ENCODE results near the gene PLEKHG2. TPM values are rescaled to one million over a fixed set of nuclear protein-coding genes. Genes with fewer than 3 reads are reported as not detected.

Gene PLEKHG2
- total RNA-seq, 2 donors from 2014 or later, result 76.0 to 112 TPM

GRCh38 chr19:39416152-39417120 is 4.0 kb downstream of the PLEKHG2 start:
- Histone ChIP-seq H3K4me3 (no peak overlapping the region), H3K4me1 (ENCODE audit: control insufficient read depth in 1 of 2, low read depth in 2 of 2) (peaks cover 19 to 35% of the 10 kb centered on the region in 2 donors), H3K27me3 (replicated peaks; ENCODE audit: insufficient read depth) (no peaks in the 10 kb centered on the region), H3K27ac (peak overlapping the region; percentile 35 to 40), H3K9me3 (no peaks in the 10 kb centered on the region), H3K36me3 (peaks cover 48% of the 10 kb centered on the region)
- no peak for ATAC-seq (ENCODE audit: insufficient number of reproducible peaks, low FRiP score, low read depth)
- DNase-seq (ENCODE audit: low spot score), result no peak
- no peak for TF ChIP-seq CTCF (IDR thresholded peaks at IDR 0.05)

GRCh38 chr19:39417463-39418181 is 5.2 kb downstream of the PLEKHG2 start:
- ATAC-seq (ENCODE audit: insufficient number of reproducible peaks, low FRiP score, low read depth), result no peak
- H3K9me3 ChIP-seq, result no peaks in the 10 kb centered on the region
- H3K27me3 ChIP-seq (replicated peaks; ENCODE audit: insufficient read depth), result no peaks in the 10 kb centered on the region
- DNase-seq (ENCODE audit: low spot score), result no peak
- no peak overlapping the region for H3K4me3 ChIP-seq
- no peak for TF ChIP-seq CTCF (IDR thresholded peaks at IDR 0.05)
- H3K36me3 ChIP-seq, result peaks cover 59% of the 10 kb centered on the region
- peaks cover 19 to 33% of the 10 kb centered on the region in 2 donors for H3K4me1 ChIP-seq (ENCODE audit: control insufficient read depth in 1 of 2, low read depth in 2 of 2)
- H3K27ac ChIP-seq, result peak overlapping the region in 1 of 2 donors; percentile 50

DNA sequence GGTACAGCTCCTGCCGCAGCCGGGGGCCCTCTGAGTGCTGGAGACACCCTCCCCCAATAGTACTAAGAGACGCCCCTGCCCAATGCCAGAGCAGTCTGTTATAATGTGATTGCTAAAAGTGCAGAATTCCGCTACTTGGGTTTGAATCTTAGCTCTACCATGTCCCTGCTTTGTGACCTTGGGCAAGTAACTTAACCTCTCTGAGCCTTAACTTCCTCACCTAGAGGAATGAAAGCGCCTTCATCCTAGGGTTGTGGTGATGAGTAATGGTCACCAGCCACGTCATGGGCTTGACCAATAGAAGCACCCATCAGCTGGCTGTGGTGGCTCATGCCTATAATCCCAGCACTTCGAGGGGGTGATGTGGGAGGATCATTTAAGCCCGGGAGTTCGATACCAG is 6.5 kb downstream of the PLEKHG2 start:
- ATAC-seq (ENCODE audit: insufficient number of reproducible peaks, low FRiP score, low read depth), result no peak
- no peak for TF ChIP-seq CTCF (IDR thresholded peaks at IDR 0.05)
- no peak overlapping the region for H3K4me3 ChIP-seq
- no peaks in the 10 kb centered on the region for H3K27me3 ChIP-seq (replicated peaks; ENCODE audit: insufficient read depth)
- H3K4me1 ChIP-seq (ENCODE audit: control insufficient read depth in 1 of 2, low read depth in 2 of 2), result peaks cover 18 to 30% of the 10 kb centered on the region in 2 donors
- no peak for DNase-seq (ENCODE audit: low spot score)
- no peaks in the 10 kb centered on the region for H3K9me3 ChIP-seq
- peaks cover 69% of the 10 kb centered on the region for H3K36me3 ChIP-seq
- H3K27ac ChIP-seq, result no peak overlapping the region

- no peak for DNase-seq (ENCODE audit: low spot score)
- TF ChIP-seq CTCF (IDR thresholded peaks at IDR 0.05), result no peak
- Histone ChIP-seq H3K4me3 (no peak overlapping the region), H3K9me3 (no peaks in the 10 kb centered on the region), H3K36me3 (peaks cover 69% of the 10 kb centered on the region), H3K4me1 (ENCODE audit: control insufficient read depth in 1 of 2, low read depth in 2 of 2) (peaks cover 3 to 12% of the 10 kb centered on the region in 2 donors), H3K27ac (no peak overlapping the region), H3K27me3 (replicated peaks; ENCODE audit: insufficient read depth) (no peaks in the 10 kb centered on the region)
- ATAC-seq (ENCODE audit: insufficient number of reproducible peaks, low FRiP score, low read depth), result no peak
Observed at GRCh38 chr19:39420769-39421168, 8.3 kb downstream of the PLEKHG2 start.

- Histone ChIP-seq H3K4me3 (no peak overlapping the region), H3K4me1 (ENCODE audit: control insufficient read depth in 1 of 2, low read depth in 2 of 2) (no peaks in the 10 kb centered on the region), H3K9me3 (no peaks in the 10 kb centered on the region), H3K27ac (no peak overlapping the region), H3K36me3 (peaks cover 58% of the 10 kb centered on the region), H3K27me3 (replicated peaks; ENCODE audit: insufficient read depth) (no peaks in the 10 kb centered on the region)
- ATAC-seq (ENCODE audit: insufficient number of reproducible peaks, low FRiP score, low read depth), result no peak
- no peak for TF ChIP-seq CTCF (IDR thresholded peaks at IDR 0.05)
- DNase-seq (ENCODE audit: low spot score), result no peak
Observed at GRCh38 chr19:39422020-39422419, 9.6 kb downstream of the PLEKHG2 start.

Measured in thoracic aorta (tissue), 2 donors.